Stimulated activated CD8-positive, alpha-beta memory T cell treated with anti-CD3 and anti-CD28 coated beads, Interleukin-15, amount 100 ng/mL, for 24 hours (primary cell): ENCODE data around the gene INTS11.

Experiments
- DNase-seq: peaks from one replicate; pipeline ENCODE4 v3.0.0-alpha.2; 2020; ENCODE audit warnings: low read depth

Gene INTS11

GRCh38 chr1:1285102-1285571, 39.3 kb downstream of the INTS11 start:
- no peak for DNase-seq

GRCh38 chr1:1284221-1285101, 40.0 kb downstream of the INTS11 start:
- DNase-seq: no peak

GRCh38 chr1:1283821-1284220, 40.6 kb downstream of the INTS11 start:
- no peak for DNase-seq

GRCh38 chr1:1282998-1283397, 41.5 kb downstream of the INTS11 start:
- DNase-seq: no peak

GRCh38 chr1:1281533-1282321, 42.7 kb downstream of the INTS11 start:
- no peak for DNase-seq

GRCh38 chr1:1280782-1281481, 43.5 kb downstream of the INTS11 start:
- DNase-seq: no peak

- no peak for DNase-seq
These were observed 45.4 kb downstream of the INTS11 start for GRCh38 chr1:1279028-1279427.

- no peak for DNase-seq
These were observed 45.8 kb downstream of the INTS11 start for GRCh38 chr1:1278620-1279019.

GRCh38 chr1:1275836-1276235, 48.6 kb downstream of the INTS11 start:
- no peak for DNase-seq

GRCh38 chr1:1274931-1275431, 49.5 kb downstream of the INTS11 start:
- no peak for DNase-seq

GRCh38 chr1:1274299-1274930, 50.0 kb downstream of the INTS11 start:
- no peak for DNase-seq

GRCh38 chr1:1273512-1274298, 50.8 kb downstream of the INTS11 start, which contains the start of gene UBE2J2:
UBE2J2 (minus strand) TSS chr1:1273854; CDS start chr1:1267992, 5,862 bp downstream.
- DNase-seq: peak; percentile 85

GRCh38 chr1:1273209-1273511, 51.3 kb downstream of the INTS11 start:
- DNase-seq: no peak

GRCh38 chr1:1272341-1273208, 51.9 kb downstream of the INTS11 start:
- DNase-seq: no peak

- no peak for DNase-seq
These were observed 53.6 kb downstream of the INTS11 start for GRCh38 chr1:1270813-1271212.

- DNase-seq: no peak
These were observed 56.2 kb downstream of the INTS11 start for GRCh38 chr1:1268284-1268682.

- DNase-seq: no peak
These were observed 56.8 kb downstream of the INTS11 start for GRCh38 chr1:1267488-1268283.

- no peak for DNase-seq
These were observed 59.6 kb downstream of the INTS11 start for GRCh38 chr1:1264868-1265272.

GRCh38 chr1:1264026-1264425, 60.4 kb downstream of the INTS11 start:
- DNase-seq: no peak
